T47D (cell line): ENCODE data around the gene CAMP.

Experiments used
- DNase-seq, 2 experiments: peaks; one replicate each; pipeline versions ENCODE4 v3.0.0 to v3.0.0-alpha.2; 2011 to 2012; ENCODE audit warnings: low read depth in 1 of 2, low spot score in 1 of 2
- JUND ChIP-seq: IDR thresholded peaks from 2 replicates; pipeline ENCODE4 v1.6.1; 2012; ENCODE audit warnings: low read depth
- in situ Hi-C: cut with HindIII; loops from 2 replicates; pipeline ENCODE4 v1.10.0; 2016; ENCODE audit warnings: low sequenced_read_pairs, low pct_unique_long_range_greater_than_20kb

Gene CAMP

DNA sequence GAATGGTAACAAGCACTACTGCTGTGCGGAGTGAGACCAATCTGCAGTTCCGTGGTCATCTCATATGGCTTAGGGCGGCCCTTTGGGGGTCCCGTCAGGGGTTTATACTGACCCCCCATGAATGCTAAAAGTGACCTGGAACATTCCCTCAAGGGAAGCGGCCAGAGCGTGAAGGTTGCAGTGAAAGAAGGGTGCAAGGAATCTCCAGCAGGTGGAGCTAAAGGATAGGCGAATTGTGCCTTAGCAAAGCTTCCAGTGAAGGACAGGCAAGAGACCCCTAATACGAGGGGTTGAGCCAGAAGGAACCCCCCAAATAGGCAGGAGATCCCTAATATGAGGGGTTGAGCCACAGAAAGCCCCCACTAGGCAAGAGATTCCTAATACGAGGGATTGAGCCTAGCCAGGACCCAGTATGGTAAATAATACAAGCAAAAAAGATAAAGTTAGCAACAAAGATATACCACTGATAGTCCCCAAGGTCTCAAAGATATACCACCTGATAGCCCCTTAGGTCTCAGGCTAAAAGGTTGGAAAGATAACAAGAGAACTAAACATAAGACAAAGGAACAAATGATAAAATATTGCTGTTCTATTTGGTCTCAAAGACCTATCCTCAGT is 50.4 kb downstream of the CAMP start:
- peak; percentile 38 to 71 for DNase-seq
- in situ Hi-C loops: no loop called here
- TF ChIP-seq JUND: no peak

DNA sequence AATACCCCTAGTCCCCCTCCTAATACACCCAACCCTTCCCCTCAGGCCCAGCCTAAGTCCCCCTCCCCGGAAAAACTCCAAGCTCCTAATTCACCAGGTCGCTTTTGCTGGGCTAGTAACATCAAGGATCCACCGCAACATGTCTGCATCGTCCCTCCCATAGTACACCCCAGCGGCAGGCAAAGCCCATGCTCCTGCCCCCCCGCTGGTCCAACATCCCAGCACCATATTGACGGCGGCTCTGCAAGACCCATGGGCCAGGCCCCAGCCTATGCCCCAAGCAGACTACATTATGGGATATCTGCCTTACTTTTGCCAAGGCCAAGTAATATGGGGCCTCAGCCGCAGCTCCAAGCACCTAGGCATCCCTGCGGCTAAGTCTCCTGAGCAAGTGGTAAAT is 51.2 kb downstream of the CAMP start:
- DNase-seq: no peak
- no peak for TF ChIP-seq JUND
- in situ Hi-C loops: no loop called here
